Lung microvascular endothelial cell (primary cell): ENCODE measurements around the gene ATAT1. TPM values are rescaled to one million over a fixed set of nuclear protein-coding genes. Genes with fewer than 3 reads are reported as not detected.

Experiments
- DNase-seq, 2 donors: peaks; one replicate each; pipeline versions ENCODE4 v3.0.0 to v3.0.0-alpha.2; 2010; ENCODE audit warnings: low read depth in 2 of 2
- total RNA-seq: library from RNA; depleted of rRNA; stranded (reverse); fragments of >200 nt; gene quantifications from 2 replicates; pipeline ENCODE4 v1.2.1, GENCODE V29; 2014

The ATAT1 gene
- total RNA-seq: 2.2 and 5.0 TPM in 2 replicates

GRCh38 chr6:30626484-30627366, at the start of gene ATAT1:
Gene ATAT1 (plus strand): TSS chr6:30626874.
- peak; percentile 84 to 90 for DNase-seq

GRCh38 chr6:30578051-30578450, 48.6 kb upstream of the ATAT1 start:
- no peak for DNase-seq

DNA sequence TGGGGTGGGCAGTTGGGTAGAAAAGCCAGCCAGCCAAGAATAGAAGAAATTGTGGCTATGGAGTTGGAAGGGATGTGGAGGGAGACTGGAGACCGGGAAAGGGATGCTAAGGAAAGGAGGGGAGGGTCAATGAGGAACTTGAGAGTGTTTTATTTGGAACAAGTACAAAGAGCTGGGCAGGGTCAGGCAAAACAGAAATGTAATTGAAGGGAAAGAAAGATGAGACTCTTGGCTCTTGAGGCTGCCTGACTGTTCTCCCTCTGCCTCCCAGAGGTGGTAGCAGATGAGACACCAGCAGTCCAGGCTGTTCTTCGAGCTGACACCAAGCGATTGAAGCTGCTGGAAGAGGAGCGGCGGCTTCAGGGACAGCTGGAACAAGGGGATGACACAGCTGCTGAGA, 42.8 kb upstream of the ATAT1 start:
- no peak for DNase-seq

- DNase-seq: no peak
These were observed 36.8 kb upstream of the ATAT1 start for GRCh38 chr6:30589754-30590358.

GRCh38 chr6:30590509-30590908, 36.2 kb upstream of the ATAT1 start:
- no peak for DNase-seq

DNA sequence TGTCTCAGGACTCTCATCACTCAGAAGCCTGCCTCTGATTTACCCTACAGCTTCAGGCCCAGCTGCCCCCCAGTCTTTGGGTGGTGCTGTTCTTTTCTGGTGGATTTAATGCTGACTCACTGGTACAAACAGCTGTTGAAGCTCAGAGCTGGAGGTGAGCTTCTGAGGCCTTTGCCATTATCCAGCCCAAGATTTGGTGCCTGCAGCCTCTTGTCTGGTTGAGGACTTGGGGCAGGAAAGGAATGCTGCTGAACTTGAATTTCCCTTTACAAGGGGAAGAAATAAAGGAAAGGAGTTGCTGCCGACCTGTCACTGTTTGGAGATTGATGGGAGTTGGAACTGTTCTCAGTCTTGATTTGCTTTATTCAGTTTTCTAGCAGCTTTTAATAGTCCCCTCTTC, 35.7 kb upstream of the ATAT1 start:
- peak in 1 of 2 donors; percentile 61 for DNase-seq

DNA sequence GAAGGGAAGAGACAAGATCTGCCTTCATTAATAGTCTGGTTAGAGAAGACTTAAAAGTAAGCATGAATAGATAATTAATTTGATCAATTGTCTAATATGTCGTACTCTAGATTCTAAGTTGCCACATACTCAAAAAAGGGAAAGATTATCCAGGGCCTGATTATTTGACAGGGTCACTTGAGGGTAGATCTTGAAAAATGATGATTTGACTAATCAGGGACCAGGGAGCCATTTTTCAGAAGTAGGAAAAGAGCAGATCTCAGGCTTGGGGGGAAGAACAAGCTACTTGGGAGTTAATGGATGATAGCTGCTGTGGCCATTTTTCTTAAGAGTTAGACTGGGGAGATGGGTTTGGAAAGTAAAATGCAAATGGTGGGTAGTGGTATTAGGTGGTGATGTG, 34.4 kb upstream of the ATAT1 start:
- DNase-seq: no peak

DNA sequence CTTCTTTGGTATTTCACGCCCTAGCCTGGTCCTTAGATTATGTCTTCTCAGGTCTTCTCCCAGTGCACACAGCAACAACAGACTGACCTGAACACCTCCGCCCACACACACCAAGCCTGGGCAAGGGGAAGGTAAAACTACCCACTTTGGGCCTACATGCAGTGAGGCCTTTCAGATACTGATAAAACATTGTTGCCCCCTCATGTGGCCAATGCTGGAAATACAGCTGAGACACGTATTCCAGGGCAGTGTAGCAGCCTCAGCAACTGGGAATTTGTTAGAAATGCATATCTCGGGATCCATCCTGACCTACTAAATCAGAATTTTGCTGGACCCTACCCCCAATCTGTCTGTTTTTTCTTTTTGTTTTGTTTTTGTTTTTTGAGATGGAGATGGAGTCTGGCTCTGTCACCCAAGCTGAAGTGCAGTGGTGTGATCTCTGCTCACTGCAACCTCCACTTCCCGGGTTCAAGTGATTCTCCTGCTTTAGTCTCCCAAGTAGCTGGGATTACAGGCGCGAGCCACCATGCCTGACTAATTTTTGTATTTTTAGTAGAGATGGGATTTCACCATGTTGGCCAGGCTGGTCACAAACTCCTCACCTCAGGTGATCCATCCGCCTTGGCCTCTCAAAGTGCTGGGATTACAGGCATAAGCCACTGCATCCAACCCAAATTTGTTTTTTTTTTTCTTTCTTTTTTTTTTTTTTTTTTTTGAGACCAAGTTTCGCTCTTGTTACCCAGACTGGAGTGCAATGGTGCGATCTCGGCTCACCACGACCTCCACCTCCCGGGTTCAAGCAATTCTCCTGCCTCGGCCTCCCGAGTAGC, 29.1 kb upstream of the ATAT1 start:
- DNase-seq: peak; percentile 81 to 88

DNA sequence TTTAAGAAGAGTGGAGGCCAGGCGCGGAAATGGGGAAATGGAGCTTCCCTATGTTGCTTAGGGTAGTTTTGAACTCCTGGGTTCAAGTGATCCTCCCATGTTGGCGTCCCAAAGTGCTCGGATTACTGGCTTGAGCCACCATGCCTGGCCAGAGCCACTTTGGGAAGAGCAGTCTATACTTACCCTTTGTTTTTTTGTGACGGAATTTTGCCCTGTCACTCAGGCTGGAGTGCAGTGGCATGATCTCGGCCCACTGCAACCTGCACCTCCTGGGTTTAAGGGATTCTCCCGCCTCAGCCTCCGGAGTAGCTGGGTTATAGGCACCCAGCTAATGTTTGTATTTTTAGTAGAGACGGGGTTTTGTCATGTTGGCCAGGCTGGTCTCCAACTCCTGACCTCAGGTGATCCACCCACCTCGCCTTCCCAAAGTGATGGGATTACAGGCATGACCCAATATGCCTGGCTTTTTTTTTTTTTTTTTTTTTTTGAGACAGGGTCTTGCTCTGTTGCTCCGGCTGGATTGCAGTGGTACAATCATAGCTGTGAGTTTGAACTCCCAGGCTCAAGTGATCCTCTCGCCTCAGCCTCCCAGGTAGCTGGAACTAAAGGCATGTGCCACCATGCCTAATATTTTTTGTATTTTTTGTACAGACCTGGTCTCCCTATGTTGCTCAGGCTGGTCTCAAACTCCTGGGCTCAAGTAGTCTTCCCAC, 27.6 kb upstream of the ATAT1 start:
- no peak for DNase-seq

- no peak for DNase-seq
These were observed 26.9 kb upstream of the ATAT1 start for GRCh38 chr6:30599625-30600324.

DNA sequence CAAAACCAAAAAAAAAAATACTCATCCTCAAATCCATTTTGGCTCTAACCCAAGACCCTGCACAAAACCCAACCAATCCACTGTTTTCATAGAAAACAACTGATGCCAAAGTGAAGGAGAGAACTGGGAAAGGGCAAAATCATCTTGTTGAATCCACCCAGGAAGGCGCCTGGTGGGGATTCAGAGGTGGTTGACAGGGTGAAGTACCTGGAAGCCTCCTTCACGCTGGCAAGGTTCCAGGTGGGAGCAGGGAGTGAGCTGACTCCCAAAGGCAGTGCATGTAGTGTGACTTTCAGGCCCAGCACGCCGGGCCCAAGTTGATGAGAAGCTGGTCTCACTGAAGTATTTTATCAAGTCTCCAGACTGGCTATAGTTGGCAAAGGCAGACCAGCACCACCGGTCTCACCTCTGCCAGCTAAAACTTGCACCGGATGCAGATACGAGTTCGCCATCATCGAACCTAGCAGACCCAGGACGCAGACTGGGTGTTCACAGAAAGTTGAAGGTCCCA, 26.2 kb upstream of the ATAT1 start:
- no peak for DNase-seq

DNA sequence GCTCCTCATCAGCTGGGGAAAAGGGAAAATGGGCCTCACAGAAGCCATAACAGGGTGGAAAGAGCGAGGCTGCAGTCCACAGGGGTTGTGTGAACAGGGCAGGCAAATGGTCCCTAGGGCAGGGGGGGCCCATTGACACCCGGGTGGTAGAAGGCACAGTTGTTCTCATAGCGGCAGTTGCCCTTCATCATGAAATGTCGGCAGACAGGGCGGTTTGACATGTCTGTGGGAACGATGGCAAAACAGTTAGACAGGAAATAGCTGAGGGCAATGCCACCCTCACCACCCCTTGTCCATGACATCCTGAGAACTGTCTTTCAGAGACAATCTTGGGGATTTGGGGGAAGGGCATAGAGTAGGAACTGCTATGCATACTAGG, 25.2 kb upstream of the ATAT1 start:
- no peak for DNase-seq

DNA sequence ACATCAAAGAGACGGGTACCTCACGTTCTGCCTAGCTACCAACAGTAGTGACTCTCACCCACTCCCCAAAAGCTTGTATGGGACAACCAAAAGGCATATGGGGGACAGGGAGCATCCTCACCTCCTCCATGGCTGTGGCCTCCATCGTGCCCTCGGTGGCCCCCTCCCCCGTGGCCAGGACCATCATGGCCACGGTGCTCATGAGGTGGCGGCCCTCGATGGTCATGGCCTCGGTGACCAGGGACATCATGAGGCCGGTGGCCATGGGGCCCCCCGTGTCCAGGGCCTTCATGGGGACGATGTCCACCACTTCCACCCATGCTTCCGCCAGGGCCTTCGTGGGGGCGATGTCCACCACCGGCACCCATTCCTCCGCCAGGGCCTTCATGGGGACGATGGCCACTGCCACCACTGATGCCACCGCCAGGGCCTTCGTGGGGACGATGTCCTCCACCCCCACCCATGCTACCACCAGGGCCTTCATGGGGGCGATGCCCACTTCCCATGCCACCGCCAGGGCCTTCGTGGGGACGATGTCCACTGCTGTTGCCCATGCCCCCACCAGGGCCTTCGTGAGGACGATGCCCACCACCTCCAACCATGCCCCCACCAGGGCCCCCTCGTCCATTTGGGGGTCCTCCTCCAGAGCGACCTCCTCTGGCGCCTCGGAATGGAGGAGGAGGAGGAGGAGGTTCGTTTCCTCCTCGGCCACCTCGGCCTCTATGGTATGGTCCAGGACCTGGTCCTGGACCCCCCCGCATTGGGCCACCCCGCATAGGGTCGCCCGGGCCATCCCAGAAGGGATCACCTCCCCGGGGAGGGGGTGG, 24.6 kb upstream of the ATAT1 start:
- DNase-seq: no peak

DNA sequence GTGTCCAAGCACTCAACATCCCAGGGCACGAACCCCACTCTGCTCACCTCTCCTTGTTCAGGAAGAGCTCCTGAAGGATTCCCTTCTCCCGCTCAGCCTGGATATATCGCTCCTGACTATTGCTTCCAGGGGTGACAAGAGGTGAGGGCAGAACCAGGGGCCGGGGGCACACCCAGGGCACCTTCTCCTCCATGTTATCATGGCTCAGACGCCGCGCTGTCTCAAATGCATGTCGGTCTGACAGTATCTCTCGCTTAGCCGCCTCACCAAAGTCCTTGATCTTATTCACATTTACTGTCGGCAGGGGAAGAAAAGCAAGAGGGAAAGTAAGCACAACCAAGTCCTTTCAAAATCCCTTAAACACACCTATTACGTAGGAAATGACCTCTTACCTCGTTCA, 22.7 kb upstream of the ATAT1 start:
- DNase-seq: no peak

GRCh38 chr6:30610065-30610464, 16.6 kb upstream of the ATAT1 start:
- no peak for DNase-seq

GRCh38 chr6:30611150-30611855, 15.4 kb upstream of the ATAT1 start:
- DNase-seq: no peak

GRCh38 chr6:30611856-30612194, 14.8 kb upstream of the ATAT1 start:
- no peak for DNase-seq

GRCh38 chr6:30612213-30612612, 14.5 kb upstream of the ATAT1 start:
- DNase-seq: peak; percentile 38 to 52

- no peak for DNase-seq
These were observed 13.9 kb upstream of the ATAT1 start for GRCh38 chr6:30612687-30613248.
